ENCODE measurements around the gene HIVEP3. TPM values are rescaled to one million over a fixed set of nuclear protein-coding genes. Genes with fewer than 3 reads are reported as not detected.

Gene HIVEP3
- total RNA-seq, 2 donors from 2014 or later: 4.7 to 5.8 TPM

DNA sequence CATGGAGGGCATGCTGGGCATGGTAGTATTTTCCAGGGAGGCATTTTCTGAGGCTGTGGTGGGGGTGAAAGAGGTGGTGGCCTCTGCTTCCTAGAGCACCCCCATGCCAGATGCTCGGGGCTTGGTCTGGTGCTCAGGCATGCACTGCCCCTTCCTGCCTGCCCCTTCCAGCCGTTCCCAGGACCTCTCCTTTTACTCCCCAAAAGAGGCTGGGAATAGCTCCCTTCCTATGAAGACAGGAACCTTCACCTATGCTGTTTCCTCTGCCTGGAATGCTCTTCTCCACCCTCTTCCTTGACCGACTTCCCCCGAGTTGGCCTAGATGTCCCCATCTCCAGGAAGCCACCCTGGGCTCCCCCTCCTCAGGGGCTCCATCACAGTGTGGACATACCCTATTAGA lies 443.4 kb downstream of the HIVEP3 start:
- H3K9me3 ChIP-seq: no peaks in the 10 kb centered on the region
- no peak for TF ChIP-seq CTCF (IDR thresholded peaks at IDR 0.05)
- H3K27me3 ChIP-seq: no peaks in the 10 kb centered on the region
- peak overlapping the region; percentile 77 to 79 for H3K27ac ChIP-seq
- DNase-seq (ENCODE audit: low spot score): no peak
- no peaks in the 10 kb centered on the region for H3K36me3 ChIP-seq
- peaks cover 0 to 52% of the 10 kb centered on the region in 2 donors for H3K4me1 ChIP-seq
- H3K4me3 ChIP-seq: no peak overlapping the region

- Histone ChIP-seq H3K36me3 (no peaks in the 10 kb centered on the region), H3K4me3 (no peak overlapping the region), H3K9me3 (no peaks in the 10 kb centered on the region), H3K27me3 (no peaks in the 10 kb centered on the region), H3K4me1 (peaks cover 0 to 52% of the 10 kb centered on the region in 2 donors), H3K27ac (peak overlapping the region; percentile 77 to 79)
- DNase-seq (ENCODE audit: low spot score): no peak
- TF ChIP-seq CTCF (IDR thresholded peaks at IDR 0.05): no peak
Measured at GRCh38 chr1:41474490-41475271, 444.0 kb downstream of the HIVEP3 start.

- Histone ChIP-seq H3K4me1 (peaks cover 0 to 46% of the 10 kb centered on the region in 2 donors), H3K27ac (peak overlapping the region; percentile 77 to 79), H3K27me3 (no peaks in the 10 kb centered on the region), H3K36me3 (no peaks in the 10 kb centered on the region), H3K4me3 (no peak overlapping the region), H3K9me3 (no peaks in the 10 kb centered on the region)
- DNase-seq (ENCODE audit: low spot score): no peak
- TF ChIP-seq CTCF (IDR thresholded peaks at IDR 0.05): no peak
Measured at GRCh38 chr1:41473738-41474362, 444.9 kb downstream of the HIVEP3 start.

- no peak for TF ChIP-seq CTCF (IDR thresholded peaks at IDR 0.05)
- Histone ChIP-seq H3K4me1 (peaks cover 0 to 29% of the 10 kb centered on the region in 2 donors), H3K27ac (no peak overlapping the region), H3K36me3 (no peaks in the 10 kb centered on the region), H3K4me3 (no peak overlapping the region), H3K27me3 (no peaks in the 10 kb centered on the region), H3K9me3 (no peaks in the 10 kb centered on the region)
- DNase-seq (ENCODE audit: low spot score): no peak
Measured at GRCh38 chr1:41471658-41472057, 447.1 kb downstream of the HIVEP3 start.

DNA sequence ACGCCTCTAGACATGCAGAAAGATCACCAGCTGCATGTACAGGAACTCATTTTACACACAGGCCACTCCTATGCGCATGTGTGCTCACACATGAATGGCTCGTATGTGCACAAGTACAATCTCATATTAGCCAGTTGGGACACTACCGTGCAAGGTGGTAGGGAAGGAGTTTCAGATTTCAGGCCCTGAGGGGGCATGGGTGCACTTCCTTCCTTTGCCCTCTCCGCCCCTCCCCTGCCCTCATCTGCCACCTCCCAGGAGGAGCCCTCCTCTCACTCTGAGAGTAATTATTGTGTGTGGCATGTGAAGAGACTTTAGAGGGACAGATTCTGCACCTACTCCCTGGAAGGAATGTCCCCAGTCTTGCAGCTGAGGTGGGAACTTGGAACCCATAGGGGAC lies 449.0 kb downstream of the HIVEP3 start:
- H3K9me3 ChIP-seq: no peaks in the 10 kb centered on the region
- DNase-seq (ENCODE audit: low spot score): no peak
- H3K4me3 ChIP-seq: no peak overlapping the region
- peaks cover 0 to 10% of the 10 kb centered on the region in 2 donors for H3K4me1 ChIP-seq
- H3K27ac ChIP-seq: no peak overlapping the region
- H3K36me3 ChIP-seq: no peaks in the 10 kb centered on the region
- no peaks in the 10 kb centered on the region for H3K27me3 ChIP-seq
- TF ChIP-seq CTCF (IDR thresholded peaks at IDR 0.05): no peak

Measured in right atrium auricular region (tissue), 2 donors.